Osteoblast (primary cell): ENCODE data around the gene POLE. TPM values are rescaled to one million over a fixed set of nuclear protein-coding genes. Genes with fewer than 3 reads are reported as not detected.

Source experiments
- DNase-seq: peaks from one replicate; pipeline ENCODE4 v3.0.0; 2011; ENCODE audit warnings: low spot score, mixed read lengths; ENCODE audit not compliant: insufficient read length; ENCODE audit errors: missing footprints
- H2AFZ ChIP-seq: 2 replicates; pipeline ENCODE4 v1.6.0; 2011; ENCODE audit warnings: mild to moderate bottlenecking, low read length
- H3K27ac ChIP-seq: 2 replicates; pipeline ENCODE4 v1.5.1; 2011; ENCODE audit warnings: mild to moderate bottlenecking, low read depth, low read length, moderate library complexity
- H3K27me3 ChIP-seq: 2 replicates; pipeline ENCODE4 v1.6.0; 2012; ENCODE audit warnings: mild to moderate bottlenecking, control low read depth, inconsistent platforms, low read length, moderate library complexity; ENCODE audit not compliant: insufficient read depth
- H3K36me3 ChIP-seq: 2 replicates; pipeline ENCODE4 v1.5.1; 2011; ENCODE audit warnings: mild to moderate bottlenecking, low read length, control low read depth, moderate library complexity; ENCODE audit not compliant: insufficient read depth
- H3K4me1 ChIP-seq: 2 replicates; pipeline ENCODE4 v1.5.1; 2011; ENCODE audit warnings: mild to moderate bottlenecking, low read length, control low read depth, moderate library complexity; ENCODE audit not compliant: insufficient read depth
- H3K4me2 ChIP-seq: 2 replicates; pipeline ENCODE4 v1.6.0; 2011; ENCODE audit warnings: mild to moderate bottlenecking, low read length; ENCODE audit not compliant: insufficient read depth
- H3K4me3 ChIP-seq: fragments of 200-600 bp; sonication (generic); 3 replicates; pipeline ENCODE4 v1.5.1; 2012; ENCODE audit warnings: mild to moderate bottlenecking, low read length, inconsistent platforms; ENCODE audit not compliant: insufficient read depth
- H3K79me2 ChIP-seq: 2 replicates; pipeline ENCODE4 v1.6.0; 2012; ENCODE audit warnings: mild to moderate bottlenecking, low read length, control low read depth, inconsistent platforms; ENCODE audit not compliant: insufficient read depth
- H3K9me3 ChIP-seq: 2 replicates; pipeline ENCODE4 v1.5.1; 2011; ENCODE audit warnings: low read depth, low read length, control low read depth
- H4K20me1 ChIP-seq: 2 replicates; pipeline ENCODE4 v1.6.0; 2012; ENCODE audit warnings: mild to moderate bottlenecking, low read length, control low read depth; ENCODE audit not compliant: insufficient read depth
- total RNA-seq: library from RNA; depleted of rRNA; stranded (reverse); fragments of >200 nt; gene quantifications from 2 replicates; pipeline ENCODE4 v1.2.3, GENCODE V29; 2012
- TF ChIP-seq, protein P1 (sequence below): IDR thresholded peaks from 2 replicates; pipeline ENCODE4 v1.5.1; 2011; ENCODE audit warnings: mild to moderate bottlenecking, low read depth, low read length, moderate library complexity; ENCODE audit errors: extremely low read depth

Gene POLE
- total RNA-seq, 1 donor: 15.2 TPM

DNA sequence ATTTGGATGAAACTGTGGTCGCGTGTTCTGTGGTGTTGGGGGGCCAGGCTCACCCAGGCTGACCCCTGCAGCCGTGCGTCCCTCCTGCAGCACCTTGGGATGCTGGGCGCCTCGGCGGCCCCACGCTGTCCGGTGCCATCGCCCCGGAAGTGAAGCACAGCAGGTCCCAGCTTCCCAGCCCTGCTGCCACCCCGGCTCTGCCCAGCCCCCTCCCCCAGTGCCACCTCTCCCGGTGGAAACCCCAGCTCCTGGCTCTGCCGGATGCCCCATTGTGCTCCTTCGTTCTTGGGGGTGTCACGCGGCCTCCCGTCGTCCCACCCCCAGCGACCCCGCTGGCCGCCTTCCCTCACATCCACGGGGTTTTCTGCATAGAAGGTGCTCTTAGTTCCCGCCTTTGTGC is 102.0 kb downstream of the POLE start:
- Histone ChIP-seq H3K4me3 (no peak overlapping the region), H3K27ac (no peak overlapping the region), H3K27me3 (no peaks in the 10 kb centered on the region), H3K4me2 (no peak overlapping the region), H3K9me3 (peaks cover 2% of the 10 kb centered on the region), H3K79me2 (no peaks in the 10 kb centered on the region), H3K36me3 (no peaks in the 10 kb centered on the region), H4K20me1 (no peaks in the 10 kb centered on the region), H2AFZ (no peak overlapping the region), H3K4me1 (no peaks in the 10 kb centered on the region)
- no peak for DNase-seq
- TF ChIP-seq, protein P1, sequence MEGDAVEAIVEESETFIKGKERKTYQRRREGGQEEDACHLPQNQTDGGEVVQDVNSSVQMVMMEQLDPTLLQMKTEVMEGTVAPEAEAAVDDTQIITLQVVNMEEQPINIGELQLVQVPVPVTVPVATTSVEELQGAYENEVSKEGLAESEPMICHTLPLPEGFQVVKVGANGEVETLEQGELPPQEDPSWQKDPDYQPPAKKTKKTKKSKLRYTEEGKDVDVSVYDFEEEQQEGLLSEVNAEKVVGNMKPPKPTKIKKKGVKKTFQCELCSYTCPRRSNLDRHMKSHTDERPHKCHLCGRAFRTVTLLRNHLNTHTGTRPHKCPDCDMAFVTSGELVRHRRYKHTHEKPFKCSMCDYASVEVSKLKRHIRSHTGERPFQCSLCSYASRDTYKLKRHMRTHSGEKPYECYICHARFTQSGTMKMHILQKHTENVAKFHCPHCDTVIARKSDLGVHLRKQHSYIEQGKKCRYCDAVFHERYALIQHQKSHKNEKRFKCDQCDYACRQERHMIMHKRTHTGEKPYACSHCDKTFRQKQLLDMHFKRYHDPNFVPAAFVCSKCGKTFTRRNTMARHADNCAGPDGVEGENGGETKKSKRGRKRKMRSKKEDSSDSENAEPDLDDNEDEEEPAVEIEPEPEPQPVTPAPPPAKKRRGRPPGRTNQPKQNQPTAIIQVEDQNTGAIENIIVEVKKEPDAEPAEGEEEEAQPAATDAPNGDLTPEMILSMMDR: no peak

DNA sequence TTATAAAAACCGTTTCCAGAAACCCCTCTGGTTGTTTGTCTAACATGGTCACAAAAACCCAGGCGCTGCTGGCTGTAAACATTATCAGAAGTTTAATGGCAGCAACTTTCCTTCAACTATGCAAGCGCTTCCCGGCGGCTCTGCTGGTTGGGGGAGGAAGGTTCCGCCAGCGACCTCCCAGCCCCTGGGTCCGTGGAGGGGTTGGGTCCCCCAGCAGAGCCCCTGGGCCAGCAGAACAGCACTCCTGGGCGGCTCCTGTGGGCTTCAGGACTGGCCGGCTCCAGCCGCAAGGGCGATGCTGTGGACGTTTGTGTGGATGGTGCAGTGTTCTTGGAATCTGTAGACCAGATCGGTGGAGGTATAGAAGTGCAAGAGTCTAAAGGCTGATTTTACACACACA is 102.7 kb downstream of the POLE start:
- no peaks in the 10 kb centered on the region for H4K20me1 ChIP-seq
- no peaks in the 10 kb centered on the region for H3K27me3 ChIP-seq
- TF ChIP-seq, protein P1: no peak
- no peak for DNase-seq
- H3K79me2 ChIP-seq: no peaks in the 10 kb centered on the region
- H3K36me3 ChIP-seq: no peaks in the 10 kb centered on the region
- no peak overlapping the region for H3K27ac ChIP-seq
- H3K9me3 ChIP-seq: peaks cover 2% of the 10 kb centered on the region
- H3K4me3 ChIP-seq: no peak overlapping the region
- no peaks in the 10 kb centered on the region for H3K4me1 ChIP-seq
- H3K4me2 ChIP-seq: no peak overlapping the region
- H2AFZ ChIP-seq: no peak overlapping the region

DNA sequence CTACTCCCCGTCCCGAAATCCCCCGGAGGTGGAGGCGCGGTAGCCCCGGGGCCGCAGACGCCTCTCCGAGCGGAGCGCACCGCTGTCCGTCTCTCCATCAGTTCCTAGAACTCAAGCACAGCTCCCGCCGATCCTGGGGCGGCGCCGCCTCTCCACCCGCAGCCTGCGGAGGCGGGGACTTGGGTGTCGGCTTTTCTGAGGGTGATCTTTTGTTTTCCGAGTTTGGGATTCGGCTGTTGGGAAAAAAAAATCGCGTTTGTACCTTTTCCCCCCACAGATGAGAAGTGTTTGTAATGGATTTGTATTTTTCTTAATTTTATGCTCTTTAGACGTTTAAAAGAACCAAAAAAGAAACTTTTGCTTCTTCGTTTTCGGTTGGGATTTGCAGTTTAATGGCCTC is 103.4 kb downstream of the POLE start:
- DNase-seq: no peak
- Histone ChIP-seq H3K4me3 (no peak overlapping the region), H2AFZ (no peak overlapping the region), H3K9me3 (no peaks in the 10 kb centered on the region), H3K79me2 (no peaks in the 10 kb centered on the region), H3K27ac (no peak overlapping the region), H4K20me1 (no peaks in the 10 kb centered on the region), H3K4me1 (no peaks in the 10 kb centered on the region), H3K4me2 (no peak overlapping the region), H3K27me3 (no peaks in the 10 kb centered on the region), H3K36me3 (no peaks in the 10 kb centered on the region)
- TF ChIP-seq, protein P1: no peak

DNA sequence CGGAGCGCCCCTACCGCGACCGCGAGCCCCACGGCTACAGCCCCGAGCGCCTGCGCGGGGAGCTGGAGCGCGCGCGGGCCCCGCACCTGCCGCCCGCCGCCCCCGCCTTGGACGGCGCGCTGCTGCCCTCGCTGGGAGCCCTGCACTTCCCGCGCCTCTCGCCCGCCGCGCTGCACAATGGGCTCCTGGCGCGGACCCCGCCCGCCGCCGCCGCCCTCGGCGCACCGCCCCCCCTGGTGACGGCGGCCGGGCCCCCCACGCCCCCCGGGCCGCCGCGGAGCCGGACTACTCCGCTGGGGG is 103.8 kb downstream of the POLE start:
- Histone ChIP-seq H3K9me3 (no peaks in the 10 kb centered on the region), H3K27me3 (no peaks in the 10 kb centered on the region), H3K4me2 (no peak overlapping the region), H3K4me3 (no peak overlapping the region), H3K36me3 (no peaks in the 10 kb centered on the region), H3K4me1 (no peaks in the 10 kb centered on the region), H3K27ac (no peak overlapping the region), H3K79me2 (no peaks in the 10 kb centered on the region), H4K20me1 (no peaks in the 10 kb centered on the region), H2AFZ (no peak overlapping the region)
- TF ChIP-seq, protein P1: no peak
- DNase-seq: no peak
